ENCODE results near the gene VRK3. TPM values are rescaled to one million over a fixed set of nuclear protein-coding genes. Genes with fewer than 3 reads are reported as not detected.

VRK3 gene
- total and polyA plus RNA-seq, 2 donors, result 17.8 to 24.4 TPM

GRCh38 chr19:49932731-49933131 is 92.4 kb downstream of the VRK3 start:
- Histone ChIP-seq H3K36me3 (ENCODE audit: insufficient read depth) (no peaks in the 10 kb centered on the region), H3K4me3 (ENCODE audit: low read depth, low read length) (no peak overlapping the region), H3K4me1 (ENCODE audit: insufficient read depth) (no peaks in the 10 kb centered on the region), H3K27ac (ENCODE audit: low read depth) (no peak overlapping the region)
- DNase-seq (ENCODE audit: extremely low spot score), result no peak
- 94% methylated on average over 25 of the region's 25 CpGs for WGBS

- Histone ChIP-seq H3K4me3 (ENCODE audit: low read depth, low read length) (no peak overlapping the region), H3K27ac (ENCODE audit: low read depth) (no peak overlapping the region), H3K4me1 (ENCODE audit: insufficient read depth) (no peaks in the 10 kb centered on the region), H3K36me3 (ENCODE audit: insufficient read depth) (no peaks in the 10 kb centered on the region)
- DNase-seq (ENCODE audit: extremely low spot score), result no peak
- 96% methylated on average over 5 of the region's 5 CpGs for WGBS
Observed at GRCh38 chr19:49932041-49932451, 93.1 kb downstream of the VRK3 start.

- DNase-seq (ENCODE audit: extremely low spot score), result no peak
- Histone ChIP-seq H3K4me1 (ENCODE audit: insufficient read depth) (no peaks in the 10 kb centered on the region), H3K27ac (ENCODE audit: low read depth) (no peak overlapping the region), H3K4me3 (ENCODE audit: low read depth, low read length) (no peak overlapping the region), H3K36me3 (ENCODE audit: insufficient read depth) (no peaks in the 10 kb centered on the region)
- WGBS, result 94% methylated on average over 7 of the region's 7 CpGs
Observed at GRCh38 chr19:49931293-49932040, 93.7 kb downstream of the VRK3 start.

GRCh38 chr19:49930483-49931011 is 94.6 kb downstream of the VRK3 start:
- WGBS, result 59% methylated on average over 15 of the region's 15 CpGs

GRCh38 chr19:49929611-49930482 is 95.3 kb downstream of the VRK3 start:
- H3K4me3 ChIP-seq (ENCODE audit: low read depth, low read length), result peak overlapping the region; percentile 80
- peak; percentile 84 for DNase-seq (ENCODE audit: extremely low spot score)
- WGBS, result 4% methylated on average over 43 of the region's 43 CpGs
- H3K36me3 ChIP-seq (ENCODE audit: insufficient read depth), result no peaks in the 10 kb centered on the region
- peak overlapping the region; percentile 94 for H3K27ac ChIP-seq (ENCODE audit: low read depth)
- H3K4me1 ChIP-seq (ENCODE audit: insufficient read depth), result no peaks in the 10 kb centered on the region

More at GRCh38 chr19:49930483-49931011, 94.6 kb downstream of the VRK3 start:
- H3K4me1 ChIP-seq (ENCODE audit: insufficient read depth), result no peaks in the 10 kb centered on the region
- no peak for DNase-seq (ENCODE audit: extremely low spot score)
- no peak overlapping the region for H3K4me3 ChIP-seq (ENCODE audit: low read depth, low read length)
- no peak overlapping the region for H3K27ac ChIP-seq (ENCODE audit: low read depth)
- no peaks in the 10 kb centered on the region for H3K36me3 ChIP-seq (ENCODE audit: insufficient read depth)

GRCh38 chr19:49929121-49929610 is 96.0 kb downstream of the VRK3 start, which contains the start of the genes ATF5 and NUP62:
ATF5 (plus strand) TSS chr19:49929205; CDS start chr19:49930851, 1,646 bp downstream.
NUP62 (minus strand) TSS chr19:49929504; CDS start chr19:49909807, 19,697 bp downstream.
- under 1% methylated on average over 48 of the region's 48 CpGs for WGBS

GRCh38 chr19:49927526-49928264 is 97.5 kb downstream of the VRK3 start:
- no peak overlapping the region for H3K4me3 ChIP-seq (ENCODE audit: low read depth, low read length)
- no peaks in the 10 kb centered on the region for H3K36me3 ChIP-seq (ENCODE audit: insufficient read depth)
- DNase-seq (ENCODE audit: extremely low spot score), result no peak
- no peak overlapping the region for H3K27ac ChIP-seq (ENCODE audit: low read depth)
- no peaks in the 10 kb centered on the region for H3K4me1 ChIP-seq (ENCODE audit: insufficient read depth)
- WGBS, result 82% methylated on average over 14 of the region's 14 CpGs

More at GRCh38 chr19:49929121-49929610, 96.0 kb downstream of the VRK3 start, which contains the start of the genes ATF5 and NUP62:
- no peaks in the 10 kb centered on the region for H3K36me3 ChIP-seq (ENCODE audit: insufficient read depth)
- peak; percentile 82 for DNase-seq (ENCODE audit: extremely low spot score)
- peak within 1 kb of the TSS; percentile 80 for H3K4me3 ChIP-seq (ENCODE audit: low read depth, low read length)
- H3K27ac ChIP-seq (ENCODE audit: low read depth), result peak within 1 kb of the TSS; percentile 94
- H3K4me1 ChIP-seq (ENCODE audit: insufficient read depth), result no peaks in the 10 kb centered on the region

- Histone ChIP-seq H3K4me3 (ENCODE audit: low read depth, low read length) (no peak overlapping the region), H3K36me3 (ENCODE audit: insufficient read depth) (no peaks in the 10 kb centered on the region), H3K4me1 (ENCODE audit: insufficient read depth) (no peaks in the 10 kb centered on the region), H3K27ac (ENCODE audit: low read depth) (no peak overlapping the region)
- DNase-seq (ENCODE audit: extremely low spot score), result no peak
- WGBS, result 89% methylated on average over 10 of the region's 10 CpGs
Observed at GRCh38 chr19:49926515-49926914, 98.7 kb downstream of the VRK3 start.

Other genes with a start within 250 kb of the VRK3 start
- 13.3 TPM for gene FUZ, start 212.1 kb downstream of the VRK3 start, total RNA-seq
- gene FUZ, start 212.1 kb downstream of the VRK3 start, polyA plus RNA-seq, result 29.0 TPM
- 16.7 TPM for gene MED25, start 207.1 kb downstream of the VRK3 start, total RNA-seq
- 42.9 TPM for gene MED25, start 207.1 kb downstream of the VRK3 start, polyA plus RNA-seq
- gene PTOV1, start 174.2 kb downstream of the VRK3 start, total RNA-seq, result 46.1 TPM
- gene PTOV1, start 174.2 kb downstream of the VRK3 start, polyA plus RNA-seq, result 121 TPM
- 28.4 TPM for gene PNKP, start 157.8 kb downstream of the VRK3 start, total RNA-seq
- gene PNKP, start 157.8 kb downstream of the VRK3 start, polyA plus RNA-seq, result 31.4 TPM
- gene AKT1S1, start 148.0 kb downstream of the VRK3 start, total RNA-seq, result 4.7 TPM
- gene AKT1S1, start 148.0 kb downstream of the VRK3 start, polyA plus RNA-seq, result 55.0 TPM
- 8.5 TPM for gene TBC1D17, start 147.7 kb downstream of the VRK3 start, total RNA-seq
- gene TBC1D17, start 147.7 kb downstream of the VRK3 start, polyA plus RNA-seq, result 74.6 TPM
- gene IL4I1, start 128.5 kb downstream of the VRK3 start, total RNA-seq, result 0.58 TPM
- gene IL4I1, start 128.5 kb downstream of the VRK3 start, polyA plus RNA-seq, result 1.4 TPM
- 2.4 TPM for gene ATF5, start 96.2 kb downstream of the VRK3 start, total RNA-seq
- 35.4 TPM for gene ATF5, start 96.2 kb downstream of the VRK3 start, polyA plus RNA-seq
- gene NUP62, start 95.9 kb downstream of the VRK3 start, total RNA-seq, result 22.7 TPM
- gene NUP62, start 95.9 kb downstream of the VRK3 start, polyA plus RNA-seq, result 40.5 TPM
- gene SIGLEC11, start 64.2 kb downstream of the VRK3 start, total RNA-seq, result 1.7 TPM
- 0.56 TPM for gene SIGLEC11, start 64.2 kb downstream of the VRK3 start, polyA plus RNA-seq
- 7.7 TPM for gene ZNF473, start 633 bp upstream of the VRK3 start, total RNA-seq
- 4.8 TPM for gene ZNF473, start 633 bp upstream of the VRK3 start, polyA plus RNA-seq
- gene IZUMO2, start 137.9 kb upstream of the VRK3 start, total RNA-seq, result not detected
- not detected for gene IZUMO2, start 137.9 kb upstream of the VRK3 start, polyA plus RNA-seq
- 15.5 TPM for gene MYH14, start 178.2 kb upstream of the VRK3 start, total RNA-seq
- gene MYH14, start 178.2 kb upstream of the VRK3 start, polyA plus RNA-seq, result 7.0 TPM